Measurements from ENCODE around the gene GNG13. TPM values are rescaled to one million over a fixed set of nuclear protein-coding genes. Genes with fewer than 3 reads are reported as not detected.
"Not testable (repeated sequence)": the region's sequence is repeated elsewhere in the genome, so short reads cannot be mapped to it uniquely, and the experiment has no call there.

The GNG13 gene
- total RNA-seq, 3 donors from 2014 or later = 0.31 to 1.0 TPM; not detected in 1

DNA sequence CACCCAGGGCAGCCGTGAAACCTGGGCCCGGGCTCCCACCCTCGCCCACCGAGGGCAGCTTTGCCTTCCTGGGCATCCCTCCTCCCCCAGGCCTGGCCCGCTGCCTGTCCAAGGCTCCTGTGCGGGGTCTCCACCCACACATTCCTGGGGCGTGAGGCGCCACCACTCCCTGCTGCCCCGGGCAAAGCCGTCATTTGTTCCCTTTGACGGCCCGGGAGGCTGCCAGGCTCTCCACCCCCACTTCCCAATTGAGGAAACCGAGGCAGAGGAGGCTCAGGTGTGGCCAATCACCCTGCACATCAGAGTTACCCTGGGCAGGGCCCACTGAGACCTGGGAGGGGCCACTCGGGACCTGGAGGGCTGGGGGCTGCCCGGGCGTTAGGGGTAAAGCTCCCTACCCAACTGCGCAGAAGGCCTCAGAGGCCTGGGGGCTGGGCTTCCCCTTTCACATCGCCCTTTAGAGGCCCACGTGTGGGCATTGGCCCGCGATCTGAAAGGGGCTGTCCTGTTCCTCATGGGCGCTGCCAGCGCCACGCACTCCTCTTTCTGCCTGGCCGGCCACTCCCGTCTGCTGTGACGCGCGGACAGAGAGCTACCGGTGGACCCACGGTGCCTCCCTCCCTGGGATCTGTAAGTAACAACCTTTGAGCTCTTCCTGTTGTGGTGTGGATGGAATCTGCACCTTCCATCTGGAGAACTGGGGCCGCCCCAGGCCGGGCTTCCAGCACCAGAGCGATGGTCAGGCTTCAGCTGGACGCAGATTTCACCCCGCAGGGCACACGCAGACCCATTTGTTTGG lies 39.8 kb downstream of the GNG13 start, which contains the start of gene MSLN:
Gene MSLN (plus strand): TSS at position 190 of the 799 bp plus-strand sequence. CDS start 1,947 bp downstream, outside the sequence.
- peak; percentile 38 for ATAC-seq
- TF ChIP-seq CTCF (IDR thresholded peaks at IDR 0.05) = no peak
- DNase-seq = peak in 1 of 3 donors; percentile 53

GRCh38 chr16:760065-760464 lies 40.5 kb downstream of the GNG13 start:
- DNase-seq (no peak), ATAC-seq (no peak)
- H3K36me3 ChIP-seq (ENCODE audit: low read depth) = no peaks in the 10 kb centered on the region
- H3K9me3 ChIP-seq = no peaks in the 10 kb centered on the region
- H3K4me3 ChIP-seq = no peak overlapping the region
- no peak for TF ChIP-seq CTCF (IDR thresholded peaks at IDR 0.05)
- intact Hi-C loops (cut with DNase I, micrococcal nuclease) = no loop called here
- H3K4me1 ChIP-seq (ENCODE audit: low read depth) = no peaks in the 10 kb centered on the region

More for the DNA sequence above, 39.8 kb downstream of the GNG13 start, which contains the start of gene MSLN:
- Histone ChIP-seq H3K9me3 (no peaks in the 10 kb centered on the region), H3K36me3 (ENCODE audit: low read depth) (no peaks in the 10 kb centered on the region), H3K4me1 (ENCODE audit: low read depth) (no peaks in the 10 kb centered on the region), H3K4me3 (no peak within 1 kb of the TSS)
- intact Hi-C loops (cut with DNase I, micrococcal nuclease) = no loop called here

DNA sequence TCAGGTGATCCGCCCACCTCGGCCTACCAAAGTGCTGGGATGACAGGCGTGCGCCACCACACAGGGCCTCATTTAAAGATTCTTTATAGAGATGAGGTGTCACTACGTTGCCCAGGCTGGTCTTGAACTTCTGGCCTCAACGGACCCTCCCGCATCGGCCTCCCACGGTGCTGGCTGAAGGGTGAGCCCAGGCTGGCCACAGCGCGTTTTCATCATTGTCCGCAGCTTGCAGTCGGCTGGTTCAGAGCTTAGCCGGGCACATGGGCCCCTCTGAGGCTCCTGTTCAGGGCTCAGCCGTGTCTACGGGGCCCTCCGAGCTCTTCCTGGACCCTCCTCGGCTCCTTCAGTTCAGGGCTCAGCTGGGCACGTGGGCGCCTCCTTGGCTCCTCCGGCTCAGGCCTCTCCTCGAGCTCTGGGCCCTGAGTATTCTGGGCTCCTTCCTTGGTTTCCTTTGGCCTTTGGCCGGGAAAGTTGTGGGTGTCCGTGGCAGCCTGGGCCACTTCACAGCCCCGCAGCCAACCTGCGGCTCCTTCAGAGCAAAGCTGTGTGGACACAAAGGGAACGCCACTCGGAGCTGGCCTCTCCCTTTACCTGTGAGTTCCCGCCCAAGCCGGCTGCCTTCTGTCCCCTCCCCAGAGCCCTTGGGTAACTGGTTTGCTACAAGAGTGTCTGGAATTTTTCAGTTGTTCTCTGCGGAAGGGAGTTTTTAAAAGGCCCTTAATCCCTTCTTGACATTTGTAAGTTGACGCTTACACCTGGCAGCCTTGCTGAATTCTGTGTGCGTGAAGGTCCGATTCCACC lies 41.2 kb downstream of the GNG13 start:
- H3K4me3 ChIP-seq = no peak overlapping the region
- H3K4me1 ChIP-seq (ENCODE audit: low read depth) = no peaks in the 10 kb centered on the region
- H3K36me3 ChIP-seq (ENCODE audit: low read depth) = no peaks in the 10 kb centered on the region
- ATAC-seq (no peak), DNase-seq (no peak)
- TF ChIP-seq CTCF (IDR thresholded peaks at IDR 0.05) = no peak
- no peaks in the 10 kb centered on the region for H3K9me3 ChIP-seq
- intact Hi-C loops (cut with DNase I, micrococcal nuclease) = no loop called here

DNA sequence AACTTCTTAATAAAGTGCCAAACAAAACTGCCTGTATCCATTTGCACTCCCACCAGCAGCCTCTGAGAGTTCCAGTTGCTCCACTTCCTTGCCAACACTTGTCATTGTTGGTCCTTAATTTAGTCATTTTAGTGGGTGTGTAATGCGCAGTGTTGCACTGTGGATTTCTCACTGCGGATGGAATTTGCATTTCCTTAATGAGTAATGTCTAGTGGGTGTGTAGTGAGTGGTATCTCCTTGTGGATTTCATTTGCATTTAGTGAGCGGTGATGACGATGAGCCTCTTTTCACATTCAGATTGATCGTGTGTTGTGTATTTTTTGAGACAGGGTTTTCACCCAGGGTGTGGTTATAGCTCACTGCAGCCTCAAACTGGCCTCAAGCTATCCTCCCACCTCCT lies 44.1 kb downstream of the GNG13 start:
- no peaks in the 10 kb centered on the region for H3K36me3 ChIP-seq (ENCODE audit: low read depth)
- no peaks in the 10 kb centered on the region for H3K4me1 ChIP-seq (ENCODE audit: low read depth)
- H3K9me3 ChIP-seq = no peaks in the 10 kb centered on the region
- no peak for TF ChIP-seq CTCF (IDR thresholded peaks at IDR 0.05)
- ATAC-seq (no peak), DNase-seq (no peak)
- intact Hi-C loops (cut with DNase I, micrococcal nuclease) = no loop called here
- H3K4me3 ChIP-seq = no peak overlapping the region

- no peak overlapping the region for H3K4me3 ChIP-seq
- no peaks in the 10 kb centered on the region for H3K4me1 ChIP-seq (ENCODE audit: low read depth)
- intact Hi-C loops (cut with DNase I, micrococcal nuclease) = no loop called here
- no peaks in the 10 kb centered on the region for H3K36me3 ChIP-seq (ENCODE audit: low read depth)
- ATAC-seq (peak; percentile 21), DNase-seq (no peak)
- no peak for TF ChIP-seq CTCF (IDR thresholded peaks at IDR 0.05)
- H3K9me3 ChIP-seq = no peaks in the 10 kb centered on the region
These were observed 45.9 kb downstream of the GNG13 start for GRCh38 chr16:754656-755055.

DNA sequence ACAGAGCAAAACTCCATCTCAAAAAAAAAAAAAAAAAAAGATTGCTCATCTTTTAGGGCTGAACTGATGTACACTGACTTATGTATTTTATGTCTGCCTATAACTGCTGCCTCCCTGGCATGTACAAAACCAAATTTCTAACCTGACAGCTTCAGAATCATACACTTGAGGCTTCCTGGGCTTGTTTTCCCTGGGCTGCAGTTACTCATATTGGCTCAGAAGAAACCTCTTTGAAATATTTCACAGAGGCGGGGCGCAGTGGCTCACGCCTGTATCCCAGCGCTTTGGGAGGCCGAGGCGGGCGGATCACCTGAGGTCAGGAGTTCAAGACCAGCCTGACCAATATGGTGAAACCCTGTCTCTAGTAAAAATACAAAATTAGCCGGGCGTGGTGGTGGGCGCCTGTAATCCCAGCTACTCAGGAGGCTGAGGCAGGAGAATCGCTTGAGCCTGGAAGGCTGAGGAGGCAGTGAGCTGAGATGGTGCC lies 46.4 kb downstream of the GNG13 start:
- intact Hi-C loops (cut with DNase I, micrococcal nuclease); ATAC-seq; H3K9me3 ChIP-seq; DNase-seq; H3K36me3 ChIP-seq (ENCODE audit: low read depth); H3K4me3 ChIP-seq; H3K4me1 ChIP-seq (ENCODE audit: low read depth): not testable (repeated sequence)

All from mucosa of descending colon (tissue), 3 donors.